HG03045 (cell line): Measurements from ENCODE around the gene LAMA5.

Experiments used
- ATAC-seq: cut with Tn5 transposase; IDR thresholded peaks from one replicate; pipeline ENCODE4 v1.9.1; 2021; ENCODE audit warnings: mild to moderate bottlenecking, moderate library complexity; ENCODE audit not compliant: unreplicated experiment

The LAMA5 gene

DNA sequence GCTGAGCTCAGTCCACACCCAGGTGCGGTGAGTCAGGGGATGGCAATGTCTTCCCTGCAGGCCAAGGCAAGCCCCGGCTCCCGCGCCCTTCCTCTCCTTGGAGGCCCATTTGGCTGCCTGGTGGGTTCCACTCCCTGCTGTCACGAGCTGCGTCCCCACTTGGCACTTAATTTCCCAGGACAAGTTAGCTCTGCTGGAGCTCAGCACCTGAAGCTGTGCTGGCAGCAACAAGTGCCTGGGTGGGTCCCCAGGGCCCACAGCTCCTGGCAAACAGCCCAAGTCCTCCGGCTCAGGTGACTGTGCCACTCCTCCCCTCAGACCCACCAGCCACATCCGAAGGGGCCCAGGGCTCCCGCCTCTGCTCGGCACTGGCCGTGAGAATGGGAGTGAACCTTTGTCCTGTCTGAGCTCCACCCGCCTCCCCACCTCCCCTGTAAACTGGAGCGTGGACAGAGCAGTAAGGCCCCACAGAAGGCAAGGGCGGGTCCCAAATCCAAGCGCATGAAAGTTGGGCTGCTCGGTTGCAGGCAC lies 16.9 kb downstream of the LAMA5 start:
- ATAC-seq, result no peak

- ATAC-seq, result no peak
Observed at GRCh38 chr20:62349556-62350097, 17.5 kb downstream of the LAMA5 start.

- no peak for ATAC-seq
Observed at GRCh38 chr20:62348604-62349003, 18.5 kb downstream of the LAMA5 start.

DNA sequence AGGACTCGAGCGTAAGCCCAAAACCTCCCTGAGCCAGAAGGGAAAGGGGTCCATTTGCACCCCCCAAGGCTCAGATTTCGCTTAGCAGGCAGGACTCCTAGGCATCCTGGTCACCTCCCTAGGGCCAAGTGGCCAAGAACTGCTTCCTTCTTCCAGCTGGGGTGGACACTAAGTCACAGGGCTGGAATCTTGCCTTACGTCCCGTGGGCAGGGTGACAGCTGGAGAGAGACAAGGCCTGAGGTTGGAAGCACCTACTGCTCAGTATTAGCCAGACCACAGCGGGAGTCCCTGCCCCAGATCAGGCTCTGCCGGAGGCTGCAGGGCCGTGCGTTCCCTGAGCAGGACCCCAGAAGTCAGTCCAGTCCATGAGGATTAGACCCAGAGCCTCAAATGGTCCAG lies 19.7 kb downstream of the LAMA5 start:
- ATAC-seq, result no peak

DNA sequence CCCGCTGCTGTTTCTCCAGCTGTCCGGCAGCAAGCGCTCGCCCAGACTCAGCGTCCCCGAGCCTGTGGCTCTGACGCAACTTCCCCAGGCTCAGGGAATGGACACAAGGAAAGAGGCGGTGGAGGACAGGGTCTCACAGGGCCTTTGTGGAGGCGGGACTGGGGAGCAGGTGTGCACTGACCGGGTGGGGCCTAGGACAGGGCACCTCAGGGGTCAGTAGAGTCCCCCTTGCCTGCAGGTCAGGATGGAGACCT lies 20.0 kb downstream of the LAMA5 start:
- no peak for ATAC-seq

GRCh38 chr20:62346398-62347150 lies 20.5 kb downstream of the LAMA5 start:
- ATAC-seq, result no peak

DNA sequence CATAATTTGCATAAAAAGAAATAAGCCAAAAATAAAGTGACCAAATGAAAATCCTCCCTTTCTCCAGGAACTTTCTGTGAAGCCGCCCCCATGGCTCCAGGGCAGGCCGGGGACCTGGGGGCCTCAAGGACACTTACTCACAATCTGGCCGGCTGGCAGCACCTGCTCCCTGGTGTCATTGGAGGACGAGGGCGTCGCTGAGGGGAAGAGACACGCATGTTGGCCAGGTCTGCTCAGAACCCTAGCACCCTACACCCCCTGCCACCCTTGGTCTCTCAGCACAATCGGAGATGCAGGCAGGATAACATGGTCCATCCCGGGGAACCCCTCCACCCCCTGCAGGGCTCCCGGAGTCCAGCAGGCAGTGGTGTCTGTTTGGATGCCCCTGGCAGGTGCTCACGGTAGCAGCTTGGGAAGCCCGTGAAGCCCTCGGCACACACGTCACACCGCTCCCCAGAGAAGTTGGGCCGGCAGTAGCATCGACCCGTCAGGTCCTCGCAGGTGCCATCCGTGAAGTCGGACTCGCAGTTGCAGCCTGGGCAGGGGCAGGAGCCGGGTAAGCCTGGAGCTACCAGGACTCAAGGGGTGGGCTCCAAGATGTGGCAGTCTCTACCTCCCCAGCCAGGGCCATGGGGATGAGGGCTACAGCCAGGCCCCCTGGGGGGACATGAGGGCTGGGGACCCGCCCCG lies 21.3 kb downstream of the LAMA5 start:
- ATAC-seq, result no peak

- no peak for ATAC-seq
Observed at GRCh38 chr20:62344782-62345181, 22.3 kb downstream of the LAMA5 start.

DNA sequence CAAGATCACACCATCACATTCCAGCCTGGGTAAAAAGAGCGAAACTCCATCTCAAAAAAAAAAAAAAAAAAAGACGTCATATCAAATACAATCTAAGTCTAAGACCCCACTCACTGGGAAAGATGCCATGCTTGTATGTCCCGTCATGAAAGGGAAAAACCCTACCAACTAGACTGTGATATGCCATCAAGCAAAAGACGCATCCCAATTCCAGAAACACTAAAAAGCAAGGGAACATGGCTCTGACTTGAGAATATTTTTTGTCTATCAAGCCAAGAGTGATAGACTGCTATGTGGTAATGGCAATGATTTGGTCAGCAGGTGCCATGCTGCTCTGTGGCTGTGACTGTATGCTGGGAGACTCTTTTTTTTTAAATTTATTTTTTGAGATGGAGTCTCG lies 23.0 kb downstream of the LAMA5 start:
- no peak for ATAC-seq

- no peak for ATAC-seq
Observed at GRCh38 chr20:62342910-62343309, 24.2 kb downstream of the LAMA5 start.

- ATAC-seq, result peak; percentile 58
Observed at GRCh38 chr20:62339647-62340062, 27.5 kb downstream of the LAMA5 start.

DNA sequence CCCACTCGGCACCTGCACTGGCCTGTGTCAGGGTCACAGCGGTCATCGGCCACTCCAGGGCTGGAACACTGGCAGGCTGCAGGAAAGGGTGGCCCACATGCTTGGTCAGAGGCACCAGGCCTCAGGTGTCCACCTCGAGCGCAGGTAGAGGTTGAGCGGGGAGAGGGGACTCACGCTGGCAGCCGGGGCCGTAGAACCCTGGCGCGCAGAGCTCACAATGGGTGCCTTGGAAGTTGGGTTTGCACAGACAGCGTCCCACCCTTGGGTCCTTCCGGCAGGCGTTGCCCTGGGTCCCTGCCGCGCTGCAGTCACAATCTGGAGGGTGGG lies 28.9 kb downstream of the LAMA5 start:
- no peak for ATAC-seq

GRCh38 chr20:62337558-62338293 lies 29.4 kb downstream of the LAMA5 start:
- no peak for ATAC-seq

DNA sequence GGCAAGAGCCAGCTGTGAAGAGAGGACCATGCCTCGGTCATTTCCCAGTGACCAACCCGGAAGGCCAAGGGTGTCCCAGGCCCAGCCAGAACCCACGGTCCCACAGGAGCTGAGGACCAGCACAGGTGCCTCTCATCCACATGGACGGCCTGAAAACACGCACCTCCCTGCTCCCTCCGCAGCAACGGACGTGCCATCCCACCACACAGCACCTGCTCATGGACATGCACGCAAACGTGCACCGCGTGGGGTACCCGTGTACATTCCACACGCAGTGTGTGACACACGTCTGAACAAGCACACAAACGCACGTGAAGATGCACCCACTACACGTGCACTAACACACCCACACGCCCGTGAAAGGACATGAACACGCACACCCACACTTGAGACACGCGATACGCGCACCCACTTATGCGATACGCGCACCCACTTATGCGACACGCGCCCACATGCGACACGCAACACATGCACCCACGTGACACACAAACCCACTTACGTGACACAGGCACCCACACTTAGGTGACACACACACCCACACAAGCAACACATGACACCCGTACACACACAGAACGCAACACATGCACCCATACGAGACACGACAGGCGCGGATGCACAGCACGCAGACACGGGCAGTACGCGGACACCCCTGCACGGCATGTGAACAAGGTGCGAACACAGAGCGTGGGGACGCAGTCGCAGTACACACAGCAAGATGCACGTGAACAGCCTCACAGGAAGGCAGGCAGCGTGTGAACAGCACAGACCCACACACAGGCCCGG lies 30.1 kb downstream of the LAMA5 start:
- no peak for ATAC-seq

DNA sequence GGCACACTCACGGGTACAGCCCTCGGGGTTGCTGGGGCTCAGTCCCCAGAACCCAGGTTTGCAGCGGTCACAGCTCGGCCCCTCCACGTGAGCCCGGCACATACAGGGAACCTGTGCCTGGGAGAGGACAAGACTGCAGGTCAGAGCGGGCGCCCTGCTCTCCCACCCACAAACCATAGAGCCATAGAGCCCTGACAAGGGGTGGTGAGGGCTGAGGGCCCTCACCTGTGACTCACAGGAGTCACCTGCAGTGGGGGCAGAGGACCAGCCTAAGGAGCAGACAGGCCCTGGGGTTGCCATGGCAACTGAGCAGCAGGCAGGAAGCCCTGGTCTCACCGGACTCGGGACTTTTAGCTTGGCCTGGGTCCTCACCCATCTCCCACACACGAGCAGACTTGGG lies 30.8 kb downstream of the LAMA5 start:
- no peak for ATAC-seq

- no peak for ATAC-seq
Observed at GRCh38 chr20:62335532-62335931, 31.6 kb downstream of the LAMA5 start.

DNA sequence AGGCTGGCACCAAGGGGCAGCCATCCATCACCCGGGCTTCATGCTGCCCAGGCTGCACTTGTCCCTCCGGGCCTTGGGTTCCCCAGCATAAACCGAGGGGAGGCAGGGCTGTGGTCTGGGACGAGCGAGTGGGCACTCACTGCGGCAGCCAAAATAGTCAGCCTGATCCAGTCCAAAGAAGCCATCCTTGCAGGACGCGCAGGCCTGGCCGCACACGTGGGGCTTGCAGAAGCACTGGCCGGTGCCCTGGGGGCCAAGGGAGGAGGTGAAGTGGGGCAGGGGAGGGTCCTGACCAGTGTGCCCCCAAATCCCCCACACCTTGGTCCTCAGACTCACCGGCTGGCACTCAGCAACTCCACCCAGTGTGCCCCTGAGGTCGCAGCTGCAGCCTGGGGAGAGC lies 32.2 kb downstream of the LAMA5 start:
- no peak for ATAC-seq

DNA sequence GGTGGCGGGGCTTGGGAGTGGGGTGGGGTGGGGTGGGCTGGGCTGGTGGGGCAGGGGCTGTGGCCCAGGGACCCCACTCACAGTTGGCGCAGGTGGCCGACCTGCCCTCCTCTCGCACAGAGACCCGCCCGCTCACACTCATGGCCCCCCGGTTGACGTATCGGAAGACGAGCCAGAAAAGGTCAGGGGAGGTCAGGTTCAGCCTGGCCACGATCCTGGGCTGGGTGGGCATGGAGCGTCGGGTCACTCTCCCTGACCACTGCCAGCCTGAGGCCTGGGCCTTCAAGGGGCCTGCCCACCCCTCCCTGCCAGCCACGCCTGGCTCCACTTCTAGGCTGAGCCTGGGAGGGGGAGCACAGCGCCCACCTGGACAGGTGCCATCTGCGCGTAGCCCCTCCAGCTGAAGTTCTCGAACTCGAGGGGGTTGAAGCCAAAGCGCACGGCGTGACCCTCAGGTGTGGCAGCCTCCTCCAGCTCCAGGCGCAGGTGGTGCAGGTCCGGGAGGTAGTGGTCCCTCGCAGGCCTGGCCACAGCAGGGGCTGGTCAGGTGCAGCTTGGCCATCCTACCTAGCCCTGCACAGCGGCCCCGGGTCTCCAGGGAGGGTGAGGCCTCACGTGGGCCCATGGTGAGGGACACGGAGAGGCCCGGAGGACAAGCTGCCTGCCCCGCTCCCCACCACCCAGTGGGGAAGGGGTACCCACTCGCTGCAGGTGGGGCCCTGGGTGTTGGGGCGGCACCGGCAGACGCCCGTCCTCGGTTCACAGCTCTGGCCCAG lies 33.1 kb downstream of the LAMA5 start:
- ATAC-seq, result no peak

GRCh38 chr20:62332989-62333819 lies 33.9 kb downstream of the LAMA5 start:
- no peak for ATAC-seq
